ENCODE results near the gene EEPD1.
"Not testable (repeated sequence)": the region's sequence is repeated elsewhere in the genome, so short reads cannot be mapped to it uniquely, and the experiment has no call there.

- not testable (repeated sequence) for TF ChIP-seq CTCF, EP300, POLR2A (IDR thresholded peaks at IDR 0.05)
These were observed 90.3 kb downstream of the EEPD1 start for GRCh38 chr7:36243356-36243755.
